GM19372 (cell line): ENCODE data around the gene IGSF21.

Source experiments
- ATAC-seq: cut with Tn5 transposase; IDR thresholded peaks from one replicate; pipeline ENCODE4 v1.9.1; 2021; ENCODE audit warnings: mild to moderate bottlenecking, low read depth, moderate library complexity; ENCODE audit not compliant: unreplicated experiment

Gene IGSF21

DNA sequence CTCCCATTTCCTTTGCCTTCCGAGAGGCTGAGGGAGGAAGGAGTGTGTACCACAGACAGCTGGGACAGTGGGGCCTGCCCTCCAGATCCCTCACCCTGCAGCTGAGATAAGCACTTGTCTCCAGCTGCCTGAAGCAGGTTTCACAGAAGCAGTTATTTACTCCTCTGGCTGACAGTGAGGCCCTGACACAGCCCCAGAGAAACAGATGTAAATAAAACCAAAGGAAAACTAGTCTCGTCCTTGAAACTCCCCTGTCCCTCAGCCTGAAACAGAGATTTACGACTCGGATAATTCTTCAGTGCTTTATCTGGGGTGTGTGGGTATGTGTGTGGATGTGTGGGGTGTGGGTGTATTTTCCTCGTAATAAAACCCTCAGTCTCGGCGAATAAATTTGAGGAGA lies 181.1 kb downstream of the IGSF21 start:
- ATAC-seq = no peak

DNA sequence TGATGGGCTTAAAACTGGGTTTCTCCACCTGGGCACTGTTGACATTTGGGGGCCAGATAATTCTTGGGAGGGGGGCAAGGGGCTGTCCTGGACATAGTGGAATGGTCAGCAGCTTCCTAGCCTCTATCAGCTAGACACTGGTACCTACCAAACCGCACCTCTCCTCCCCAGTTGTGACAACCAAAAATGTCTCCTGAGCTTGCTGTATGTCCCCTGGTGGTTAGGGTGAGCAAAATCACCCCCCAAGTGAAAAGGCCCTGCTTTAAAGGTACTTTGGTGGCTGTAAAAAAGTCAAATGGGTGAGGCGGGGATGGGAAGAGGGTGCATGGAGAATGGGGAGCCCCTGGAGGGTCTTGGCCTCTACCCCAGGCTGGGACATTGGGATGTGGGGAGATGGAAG lies 182.0 kb downstream of the IGSF21 start:
- no peak for ATAC-seq

DNA sequence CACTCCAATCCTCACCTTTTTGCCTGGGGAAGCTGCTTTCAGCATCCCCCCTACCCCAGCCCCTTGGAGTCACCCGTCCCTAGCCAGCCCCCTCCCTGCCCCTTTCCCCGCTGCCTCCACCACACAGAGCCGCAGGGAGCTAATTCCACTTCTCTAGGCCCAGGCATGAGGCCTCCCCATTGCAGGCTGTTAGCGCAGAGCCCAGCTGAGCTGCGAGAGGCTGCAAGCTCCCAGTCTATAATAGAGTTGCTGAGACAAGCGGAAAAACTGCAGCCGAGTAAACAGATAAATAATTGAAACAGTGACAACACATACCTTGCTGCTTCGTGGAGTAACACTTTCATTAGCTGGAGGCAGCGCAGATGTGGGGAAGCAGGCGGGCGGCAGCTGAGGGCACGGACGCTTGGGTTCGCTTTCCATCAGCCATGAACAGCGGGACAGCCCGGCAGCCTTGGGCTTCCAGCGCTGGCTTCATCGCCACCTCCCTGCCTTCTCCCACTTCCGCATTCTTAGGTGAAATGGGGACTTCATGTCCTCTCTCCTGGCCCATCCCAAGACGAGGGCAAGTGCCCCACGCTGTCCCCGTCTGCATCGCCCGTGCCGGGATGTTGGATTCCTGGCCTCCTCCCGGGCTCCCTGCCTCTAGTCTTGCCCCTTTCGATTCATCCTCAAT lies 183.3 kb downstream of the IGSF21 start:
- no peak for ATAC-seq

DNA sequence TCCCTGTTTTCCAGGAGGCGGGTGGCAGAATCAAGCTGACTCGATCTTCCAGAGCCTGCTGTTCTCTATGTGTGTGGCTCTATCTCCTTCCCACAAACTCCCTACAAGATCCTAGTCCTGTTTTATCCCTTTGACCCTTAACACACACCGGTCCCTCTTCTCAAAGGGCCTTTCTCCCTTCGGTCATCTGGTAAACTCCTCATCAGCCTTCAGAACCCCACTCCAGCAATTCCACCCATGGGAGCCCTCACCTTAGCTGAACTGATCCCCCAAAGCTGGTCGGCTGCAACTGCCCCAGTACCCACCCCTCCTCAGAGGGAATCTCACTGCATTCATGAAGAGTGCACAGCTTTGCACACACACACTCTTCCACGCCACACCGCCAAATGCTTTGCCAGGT lies 184.9 kb downstream of the IGSF21 start:
- no peak for ATAC-seq

DNA sequence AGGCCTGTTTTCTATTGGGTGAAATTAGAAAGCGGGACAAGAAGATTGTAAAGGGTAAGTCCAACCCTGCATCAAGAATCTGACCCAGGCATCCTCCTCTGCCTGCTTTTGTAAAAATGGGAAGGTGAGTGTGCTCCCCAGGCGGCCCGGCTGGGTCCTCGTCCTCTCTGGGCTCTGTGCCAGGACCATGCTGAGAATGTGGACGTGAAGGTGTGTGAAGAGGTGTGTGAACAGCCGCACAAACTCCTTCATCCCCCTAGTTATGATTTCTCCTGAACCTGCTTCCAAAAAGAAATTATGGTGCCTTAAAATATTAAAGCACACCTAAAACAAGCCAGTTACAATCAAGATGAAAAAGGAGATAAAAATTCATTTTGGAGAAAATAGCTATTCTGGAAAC lies 185.7 kb downstream of the IGSF21 start:
- no peak for ATAC-seq

DNA sequence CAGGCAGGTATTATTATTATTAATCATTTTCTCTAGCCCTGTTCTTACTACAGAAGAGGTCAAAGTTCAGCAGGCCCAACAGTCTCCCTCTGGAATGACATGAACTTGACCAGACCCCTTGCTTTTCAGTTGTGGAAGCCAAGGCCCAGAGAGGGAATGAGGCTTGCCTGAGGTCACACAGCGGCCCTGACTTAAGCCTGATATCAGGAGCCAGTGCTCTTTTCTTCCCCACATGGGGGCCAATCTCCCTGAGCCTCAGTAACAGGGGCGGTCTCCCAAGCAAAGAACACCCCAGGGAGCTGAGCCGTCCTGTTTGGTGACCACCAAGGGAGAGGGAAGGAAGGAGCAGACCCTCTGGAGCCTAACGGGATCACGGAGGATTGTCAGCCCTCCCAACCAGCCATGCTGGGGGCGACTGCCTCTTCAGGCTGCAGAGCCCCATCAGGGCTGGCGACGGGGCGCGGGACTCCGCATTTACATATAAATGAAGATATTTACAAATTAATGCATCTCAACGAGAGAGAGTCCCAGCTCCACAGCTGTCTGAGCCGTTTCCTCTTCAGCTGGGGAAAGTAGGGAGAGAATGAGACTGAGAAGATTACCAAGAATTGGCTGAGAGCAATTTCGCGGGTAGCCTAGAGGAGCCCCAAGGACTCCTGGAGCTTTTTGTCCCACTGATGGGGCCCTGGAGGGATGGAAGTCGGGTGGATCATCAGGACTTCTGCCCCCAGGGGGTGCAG lies 187.0 kb downstream of the IGSF21 start:
- ATAC-seq = no peak

DNA sequence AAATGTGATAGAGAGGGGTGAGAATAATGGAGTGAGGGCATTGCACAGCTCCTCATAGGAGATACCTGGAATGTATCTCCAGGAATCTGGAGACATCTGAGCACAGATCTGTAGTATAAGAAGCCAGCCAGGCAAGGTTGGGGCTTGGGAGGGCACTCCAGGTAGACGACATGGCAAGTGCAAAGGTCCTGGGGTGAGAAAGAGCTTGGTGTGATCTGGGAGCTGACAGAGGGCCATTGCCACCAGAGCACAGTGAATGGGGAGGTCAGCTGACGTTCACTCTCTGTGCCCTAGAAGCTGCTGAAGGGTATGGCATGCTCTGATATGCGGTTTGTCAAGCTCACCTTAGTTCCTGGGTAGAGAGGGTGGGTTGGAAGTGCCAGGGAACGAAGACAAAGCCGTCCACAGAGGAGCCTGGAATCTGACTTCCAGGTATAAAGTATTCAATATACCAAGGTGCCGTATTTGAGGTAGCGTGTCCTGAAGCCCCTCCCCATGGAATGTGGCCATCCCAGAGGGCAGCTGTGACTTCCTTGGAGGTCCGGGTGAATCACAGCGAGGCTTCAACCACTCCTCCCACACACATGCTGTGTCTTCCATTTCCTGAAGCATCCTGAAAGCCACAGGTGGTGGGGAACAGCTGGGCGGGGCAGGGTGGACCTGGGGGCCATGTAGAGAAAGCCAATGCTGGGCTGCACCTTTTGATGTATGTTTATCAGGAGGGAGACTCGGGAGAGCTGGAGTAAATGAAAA lies 190.5 kb downstream of the IGSF21 start:
- ATAC-seq = no peak

DNA sequence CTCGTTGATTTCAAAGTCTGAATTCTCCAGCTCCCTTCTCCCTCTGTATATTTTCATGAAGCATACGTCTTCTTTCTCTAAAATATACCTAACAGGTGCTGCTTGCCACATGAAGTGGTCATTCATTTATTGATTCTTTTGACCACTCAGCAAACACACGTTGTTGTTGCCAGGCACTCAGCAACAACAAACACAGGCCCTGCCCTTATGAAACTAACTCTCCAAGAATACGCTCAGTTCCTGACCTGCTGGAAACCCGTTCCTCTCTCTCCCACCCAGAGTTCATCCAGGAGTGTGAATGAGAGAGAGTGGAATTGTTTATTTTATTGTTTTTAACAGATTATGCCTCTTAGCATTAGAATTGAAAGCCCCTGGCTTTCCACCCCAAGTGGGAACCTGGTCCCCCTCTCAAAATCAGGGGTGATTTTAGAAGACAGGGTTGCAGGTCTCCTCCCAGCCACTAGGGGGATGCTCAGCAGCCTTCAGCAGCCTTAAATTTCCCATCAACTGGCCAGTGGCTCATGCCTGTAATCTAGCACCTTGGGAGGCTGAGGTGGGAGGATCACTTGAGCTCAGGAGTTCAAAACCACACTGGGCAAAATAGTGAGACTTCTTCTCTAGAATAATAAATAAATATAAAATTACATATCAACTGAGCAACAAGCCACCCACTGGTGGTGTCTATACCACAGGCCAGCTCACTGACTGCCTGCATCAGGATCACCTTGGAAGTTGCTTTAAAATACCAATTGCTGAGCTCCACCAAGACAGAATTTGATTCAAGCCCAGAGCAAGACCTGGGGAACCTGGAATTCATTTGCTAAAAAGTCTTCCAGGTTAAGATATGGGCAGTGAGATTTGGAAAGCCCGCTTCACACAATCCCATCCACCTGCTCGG lies 192.1 kb downstream of the IGSF21 start:
- no peak for ATAC-seq

DNA sequence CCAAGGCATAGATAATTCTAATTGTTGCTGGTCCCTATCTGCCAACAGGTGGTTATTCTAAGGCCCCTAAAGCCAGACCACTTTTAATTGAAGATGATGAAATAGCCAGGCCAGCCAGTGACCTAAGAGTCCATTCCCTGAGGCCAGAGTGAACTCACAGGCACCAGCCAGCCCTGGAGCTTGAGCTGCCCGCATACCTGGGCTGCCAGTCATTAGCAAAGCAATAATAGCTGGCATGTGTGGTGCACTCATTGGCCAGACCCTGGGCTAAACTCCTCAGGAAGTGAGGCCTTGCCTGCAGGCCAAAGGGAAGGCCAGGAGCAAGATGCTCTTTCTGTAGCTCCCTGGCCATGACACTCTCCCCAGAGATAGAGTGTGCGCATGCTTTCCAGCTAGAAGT lies 192.8 kb downstream of the IGSF21 start:
- no peak for ATAC-seq

DNA sequence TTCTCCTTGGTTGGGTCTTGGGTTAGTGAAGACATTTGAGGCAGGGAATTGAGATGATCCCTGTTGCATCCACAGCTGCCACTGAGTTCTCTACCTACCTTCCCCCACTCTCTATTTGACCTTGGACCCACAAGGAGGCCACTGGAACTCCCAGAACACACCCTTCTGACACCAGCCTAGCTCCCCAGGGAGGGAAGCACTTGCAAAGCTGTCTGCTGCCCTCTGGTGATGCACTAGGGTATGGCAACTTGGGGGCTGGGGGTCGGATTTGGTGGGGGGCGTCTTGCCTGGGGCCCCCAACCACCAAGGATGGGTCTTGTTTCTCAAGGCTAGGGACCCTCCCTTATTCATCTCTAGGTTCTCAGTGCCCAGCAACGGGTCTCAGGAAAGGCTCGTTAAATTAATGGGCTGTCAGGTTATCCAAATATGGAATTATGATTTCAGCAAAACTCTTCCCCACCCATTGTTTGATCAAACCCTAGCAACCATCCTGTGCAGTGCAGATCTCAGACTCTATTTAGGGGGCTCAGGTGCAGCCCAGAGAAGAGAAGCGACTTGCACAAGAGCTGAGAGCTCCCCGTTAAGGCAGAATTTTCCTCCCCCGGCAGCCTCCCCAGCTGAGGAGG lies 195.3 kb downstream of the IGSF21 start:
- ATAC-seq = no peak

DNA sequence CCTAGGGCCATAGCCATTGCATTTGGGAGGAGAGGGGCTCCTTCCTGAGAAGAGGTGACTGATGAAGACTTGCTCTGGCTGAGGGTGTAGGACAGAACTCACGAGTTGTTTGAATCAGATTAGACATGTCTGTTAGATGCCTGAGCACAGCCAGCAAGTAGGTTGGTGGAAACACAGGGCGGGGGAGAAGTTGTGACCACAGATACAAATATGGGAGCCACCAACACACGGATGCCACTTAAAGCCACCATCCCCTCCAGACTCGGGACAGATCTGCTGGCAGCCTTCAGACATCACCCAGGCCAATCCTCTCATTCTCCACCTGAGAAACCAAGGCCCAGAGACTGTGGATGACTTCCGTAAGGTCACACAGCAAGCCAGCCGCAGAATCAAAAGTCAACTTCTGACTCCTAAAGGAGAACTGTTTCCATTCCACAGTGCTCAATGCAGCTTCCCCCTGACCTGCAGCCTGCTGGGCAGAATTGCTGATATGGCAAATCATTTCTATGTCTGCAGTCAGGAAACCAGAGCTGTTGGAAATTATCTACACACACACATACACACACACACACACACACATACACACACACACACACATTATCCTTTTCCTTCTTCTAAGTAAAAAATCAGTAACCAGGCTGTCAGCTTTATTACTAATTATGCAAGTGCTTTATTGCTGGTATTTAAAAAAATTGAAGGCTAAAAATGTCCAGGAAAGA lies 196.7 kb downstream of the IGSF21 start:
- ATAC-seq = no peak

DNA sequence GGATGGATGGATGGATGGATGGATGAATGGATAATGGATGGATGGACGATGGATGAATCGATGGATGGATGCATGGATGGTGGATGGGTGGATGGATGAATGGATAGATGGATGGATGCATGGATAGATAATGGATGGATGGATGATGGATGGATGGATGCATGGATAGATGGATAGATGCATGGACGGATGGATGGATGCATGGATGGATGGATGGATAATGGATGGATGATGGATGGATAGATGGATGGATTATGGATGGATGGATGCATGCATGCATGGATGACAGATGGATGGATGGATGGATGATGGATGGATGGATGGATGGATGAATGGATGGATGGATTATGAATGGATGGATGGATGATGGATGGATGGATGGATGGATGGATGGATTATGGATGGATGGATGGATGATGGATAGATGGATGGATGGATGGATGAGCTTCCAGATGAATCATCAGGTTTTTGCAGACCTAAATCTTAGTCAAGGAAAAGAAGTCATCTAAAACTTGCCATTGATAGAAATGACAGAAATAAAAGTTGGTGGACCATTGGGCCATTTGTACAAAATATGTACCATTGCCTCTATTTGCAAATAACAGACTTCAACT lies 197.7 kb downstream of the IGSF21 start:
- no peak for ATAC-seq

DNA sequence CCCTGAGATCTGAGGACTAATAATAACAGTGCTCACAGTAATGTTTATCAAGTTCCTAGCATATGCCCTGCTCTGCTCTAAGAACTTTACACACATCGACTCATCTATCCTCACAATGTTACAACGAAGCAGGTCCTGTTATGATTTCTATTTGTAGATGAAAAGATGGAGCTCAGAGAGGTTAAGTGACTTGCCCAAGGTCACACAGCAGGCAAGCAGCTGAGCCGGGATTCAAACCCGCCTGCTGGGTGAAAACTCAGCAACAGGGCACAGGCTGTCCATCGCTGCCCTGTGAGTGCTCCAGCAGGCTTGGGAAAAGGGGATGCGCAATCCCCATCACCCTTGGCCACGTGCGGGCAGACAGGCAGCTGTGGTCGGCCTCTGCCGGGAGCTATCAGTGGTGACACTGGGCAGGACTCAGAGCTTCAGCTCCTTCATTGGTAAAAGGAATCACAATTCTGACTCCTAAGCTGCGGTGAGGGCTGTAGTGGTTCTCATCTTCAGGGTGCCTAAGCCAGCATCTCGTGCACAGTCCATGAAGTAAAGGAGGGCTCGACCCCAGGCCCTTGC lies 199.8 kb downstream of the IGSF21 start:
- no peak for ATAC-seq

DNA sequence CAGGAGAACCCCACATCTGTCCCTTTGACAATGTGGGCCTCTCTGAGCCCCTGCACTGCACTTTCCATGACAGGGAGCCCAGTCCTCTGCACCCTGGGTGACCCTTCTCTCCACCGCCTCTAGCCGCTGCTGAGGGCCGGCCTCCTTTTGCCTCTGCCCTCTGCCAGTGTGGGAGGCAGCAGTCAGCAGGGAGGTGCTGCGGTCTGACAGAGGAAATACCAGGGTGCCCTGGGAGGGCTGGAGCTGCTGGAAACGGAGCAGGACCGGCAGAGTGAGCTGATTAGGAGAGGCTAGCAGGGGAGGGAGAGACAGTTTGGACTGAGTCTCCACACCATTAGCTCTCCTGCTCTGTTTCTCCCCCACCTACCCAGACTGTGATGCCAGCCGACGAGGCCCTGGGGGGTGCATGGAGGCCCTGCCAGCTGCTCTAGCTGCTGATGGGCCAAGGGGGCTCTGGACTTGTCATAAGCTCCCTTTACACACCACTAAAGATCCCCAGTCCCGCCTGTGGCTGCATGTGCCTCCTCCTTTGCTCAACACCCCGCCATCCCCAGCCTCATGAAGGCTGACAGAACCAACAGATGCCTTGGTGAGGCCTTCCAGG lies 202.1 kb downstream of the IGSF21 start:
- no peak for ATAC-seq

DNA sequence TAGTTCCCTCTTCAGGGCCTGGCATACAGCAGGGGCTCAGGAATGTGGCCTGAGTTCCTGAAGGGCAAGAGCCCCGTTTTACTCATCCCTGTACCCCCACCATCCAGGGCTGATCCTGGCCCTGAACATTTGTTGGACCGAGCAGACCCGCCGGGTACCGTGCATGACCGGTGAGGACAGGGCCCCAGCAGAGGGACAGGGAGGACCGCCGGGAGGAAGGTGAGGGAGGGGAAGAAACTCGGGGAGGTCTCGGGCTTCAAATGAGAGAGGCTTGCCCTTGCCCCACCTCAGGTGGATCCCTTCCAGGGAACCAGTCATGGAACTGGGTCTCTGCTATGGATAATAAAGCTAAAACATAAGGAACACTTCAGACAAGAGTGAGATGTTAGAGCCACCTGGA lies 205.4 kb downstream of the IGSF21 start:
- ATAC-seq = no peak

DNA sequence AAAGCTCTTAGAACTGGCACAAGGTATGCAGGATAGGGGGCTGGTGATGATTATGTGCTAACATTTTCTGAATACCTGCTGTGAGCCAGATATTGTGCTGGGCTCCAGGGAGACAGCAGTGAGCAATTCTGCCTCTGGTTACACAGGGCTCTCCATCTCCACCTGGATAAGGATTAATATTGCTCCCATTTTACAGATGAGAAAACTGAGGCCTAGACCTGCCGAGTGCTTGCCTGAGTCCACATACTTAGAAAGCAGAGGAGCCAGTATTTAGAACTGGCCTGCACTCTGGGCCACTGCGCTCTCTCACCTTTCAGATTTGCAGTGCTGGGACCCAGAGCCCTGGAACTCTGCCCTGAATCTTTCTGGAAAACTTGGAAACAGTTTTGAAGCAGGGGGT lies 205.9 kb downstream of the IGSF21 start:
- ATAC-seq = no peak

DNA sequence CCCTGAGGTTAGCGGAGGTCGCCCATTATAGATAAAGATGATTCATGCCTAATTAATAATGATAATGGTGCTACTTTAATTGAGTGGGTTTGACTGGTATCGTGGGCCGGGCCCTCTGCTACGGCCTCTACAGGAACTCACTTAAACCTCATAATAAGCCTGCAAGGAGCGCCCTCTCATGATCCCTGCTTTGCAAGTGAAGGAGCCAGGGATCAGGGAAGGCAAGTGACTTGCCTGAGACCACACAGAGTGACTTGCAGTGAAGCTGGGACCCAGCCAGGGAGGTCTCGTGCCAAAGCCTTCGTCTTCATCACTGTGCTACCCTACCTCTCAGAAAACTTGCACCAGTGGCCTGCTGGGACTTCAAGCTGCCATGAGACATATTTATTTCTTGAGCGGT lies 206.8 kb downstream of the IGSF21 start:
- ATAC-seq = no peak

DNA sequence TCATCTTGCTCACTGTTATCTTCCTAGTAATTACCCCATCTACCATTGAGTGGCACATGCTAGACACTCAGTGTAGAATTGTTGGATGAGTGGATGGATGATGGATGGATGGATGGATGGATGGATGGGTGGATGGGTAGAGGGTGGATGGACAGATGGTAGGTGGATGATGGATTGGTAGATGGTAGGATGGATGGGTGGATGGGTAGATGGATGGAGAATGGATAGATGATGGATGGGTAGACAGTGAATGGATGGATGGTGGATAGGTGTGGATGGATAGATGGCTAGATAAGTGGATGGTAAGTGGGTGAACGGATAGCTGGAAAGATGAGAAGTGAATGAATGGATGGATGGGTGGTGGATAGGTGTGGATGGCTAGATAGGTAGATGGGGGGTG lies 207.9 kb downstream of the IGSF21 start:
- no peak for ATAC-seq
